GM19372 (cell line): ENCODE data around the gene KRT77.
"Not testable (repeated sequence)": the region's sequence is repeated elsewhere in the genome, so short reads cannot be mapped to it uniquely, and the experiment has no call there.

Experiments
- ATAC-seq: cut with Tn5 transposase; IDR thresholded peaks from one replicate; pipeline ENCODE4 v1.9.1; 2021; ENCODE audit warnings: mild to moderate bottlenecking, low read depth, moderate library complexity; ENCODE audit not compliant: unreplicated experiment

Gene KRT77

GRCh38 chr12:52703424-52703823, at the start of gene KRT77:
KRT77 (minus strand) TSS chr12:52703524; CDS start chr12:52703434, 90 bp downstream.
- no peak for ATAC-seq

- ATAC-seq, result no peak
Observed at GRCh38 chr12:52752516-52752915, 49.2 kb upstream of the KRT77 start.

- ATAC-seq, result no peak
Observed at GRCh38 chr12:52751795-52752194, 48.5 kb upstream of the KRT77 start.

- ATAC-seq, result not testable (repeated sequence)
Observed at GRCh38 chr12:52750532-52750931, 47.2 kb upstream of the KRT77 start.

GRCh38 chr12:52749827-52750226, 46.5 kb upstream of the KRT77 start:
- ATAC-seq, result no peak

- no peak for ATAC-seq
Observed at GRCh38 chr12:52748578-52748977, 45.3 kb upstream of the KRT77 start.

GRCh38 chr12:52745554-52745953, 42.2 kb upstream of the KRT77 start:
- ATAC-seq, result no peak

GRCh38 chr12:52744493-52745156, 41.3 kb upstream of the KRT77 start:
- no peak for ATAC-seq

- no peak for ATAC-seq
Observed at GRCh38 chr12:52742822-52743457, 39.6 kb upstream of the KRT77 start.

GRCh38 chr12:52742196-52742580, 38.9 kb upstream of the KRT77 start:
- ATAC-seq, result no peak

GRCh38 chr12:52741375-52742195, 38.3 kb upstream of the KRT77 start:
- ATAC-seq, result no peak

- no peak for ATAC-seq
Observed at GRCh38 chr12:52740584-52740983, 37.3 kb upstream of the KRT77 start.

GRCh38 chr12:52739963-52740362, 36.6 kb upstream of the KRT77 start:
- no peak for ATAC-seq

- ATAC-seq, result no peak
Observed at GRCh38 chr12:52735816-52736632, 32.7 kb upstream of the KRT77 start.

- ATAC-seq, result no peak
Observed at GRCh38 chr12:52735106-52735505, 31.8 kb upstream of the KRT77 start.

- no peak for ATAC-seq
Observed at GRCh38 chr12:52730793-52731192, 27.5 kb upstream of the KRT77 start.

GRCh38 chr12:52730383-52730782, 27.1 kb upstream of the KRT77 start:
- no peak for ATAC-seq

- no peak for ATAC-seq
Observed at GRCh38 chr12:52729147-52729546, 25.8 kb upstream of the KRT77 start.

- ATAC-seq, result no peak
Observed at GRCh38 chr12:52728374-52728773, 25.1 kb upstream of the KRT77 start.

GRCh38 chr12:52727037-52727436, 23.7 kb upstream of the KRT77 start:
- no peak for ATAC-seq

- ATAC-seq, result no peak
Observed at GRCh38 chr12:52726451-52726850, 23.1 kb upstream of the KRT77 start.
